Loucy (cell line): ENCODE measurements around the gene MBNL1.

Experiments
- H2AFZ ChIP-seq: fragments of 200-600 bp; sonication (generic); 2 replicates; pipeline ENCODE4 v1.6.0; 2016; ENCODE audit warnings: antibody characterized with exemption, mild to moderate bottlenecking, low read length, moderate library complexity
- H3F3A ChIP-seq: fragments of 200-600 bp; 2 replicates; pipeline ENCODE4 v1.6.0; 2016; ENCODE audit warnings: antibody characterized with exemption, low read depth, mild to moderate bottlenecking
- H3K27me3 ChIP-seq: fragments of 200-600 bp; sonication (generic); 2 replicates; pipeline ENCODE4 v1.6.1; 2014; ENCODE audit warnings: low read length, mild to moderate bottlenecking; ENCODE audit not compliant: insufficient read depth, poor library complexity, severe bottlenecking
- H3K36me3 ChIP-seq: fragments of 200-600 bp; sonication (generic); 2 replicates; pipeline ENCODE4 v1.6.1; 2016; ENCODE audit warnings: low read length; ENCODE audit not compliant: insufficient read depth
- H3K4me1 ChIP-seq: fragments of 200-600 bp; sonication (generic); 2 replicates; pipeline ENCODE4 v1.5.1; 2014; ENCODE audit warnings: low read length, mild to moderate bottlenecking; ENCODE audit not compliant: insufficient read depth, poor library complexity, severe bottlenecking
- H3K4me2 ChIP-seq: fragments of 200-600 bp; sonication (generic); 2 replicates; pipeline ENCODE4 v1.6.0; 2014; ENCODE audit warnings: antibody characterized with exemption, low read length, low read depth, mild to moderate bottlenecking; ENCODE audit not compliant: poor library complexity, severe bottlenecking
- H3K4me3 ChIP-seq: fragments of 200-600 bp; sonication (generic); 2 replicates; pipeline ENCODE4 v1.5.1; 2014; ENCODE audit warnings: low read length, mild to moderate bottlenecking, mixed read lengths; ENCODE audit not compliant: poor library complexity, severe bottlenecking
- H3K79me2 ChIP-seq: fragments of 200-600 bp; sonication (generic); 2 replicates; pipeline ENCODE4 v1.6.1; 2014; ENCODE audit warnings: low read length; ENCODE audit not compliant: insufficient read depth
- H3K9ac ChIP-seq: fragments of 200-600 bp; sonication (generic); 2 replicates; pipeline ENCODE4 v1.6.0; 2014; ENCODE audit warnings: mild to moderate bottlenecking, low read depth, low read length, moderate library complexity; ENCODE audit not compliant: poor library complexity, severe bottlenecking
- H3K9me2 ChIP-seq: fragments of 200-600 bp; sonication (generic); replicated peaks from 2 replicates; pipeline ENCODE4 v1.6.1; 2016; ENCODE audit warnings: low read depth, low read length, mixed read lengths
- H3K9me3 ChIP-seq: fragments of 200-600 bp; sonication (generic); 2 replicates; pipeline ENCODE4 v1.6.1; 2014; ENCODE audit warnings: mild to moderate bottlenecking, antibody characterized with exemption, low read length, low read depth; ENCODE audit not compliant: insufficient read depth
- H4K20me1 ChIP-seq: fragments of 200-600 bp; sonication (generic); 2 replicates; pipeline ENCODE4 v1.6.0; 2014; ENCODE audit warnings: antibody characterized with exemption, low read length, mild to moderate bottlenecking; ENCODE audit not compliant: insufficient read depth, poor library complexity, severe bottlenecking
- CTCF ChIP-seq: fragments of 200-600 bp; sonication (generic); conservative IDR thresholded peaks from 2 replicates; pipeline ENCODE4 v1.5.1; 2014; ENCODE audit warnings: mild to moderate bottlenecking, antibody characterized with exemption, low read length
- EZH2phosphoT487 ChIP-seq: fragments of 200-600 bp; IDR thresholded peaks from 2 replicates; pipeline ENCODE4 v1.6.1; 2018; ENCODE audit warnings: antibody characterized with exemption, mild to moderate bottlenecking, moderate library complexity, borderline replicate concordance

MBNL1 gene

DNA sequence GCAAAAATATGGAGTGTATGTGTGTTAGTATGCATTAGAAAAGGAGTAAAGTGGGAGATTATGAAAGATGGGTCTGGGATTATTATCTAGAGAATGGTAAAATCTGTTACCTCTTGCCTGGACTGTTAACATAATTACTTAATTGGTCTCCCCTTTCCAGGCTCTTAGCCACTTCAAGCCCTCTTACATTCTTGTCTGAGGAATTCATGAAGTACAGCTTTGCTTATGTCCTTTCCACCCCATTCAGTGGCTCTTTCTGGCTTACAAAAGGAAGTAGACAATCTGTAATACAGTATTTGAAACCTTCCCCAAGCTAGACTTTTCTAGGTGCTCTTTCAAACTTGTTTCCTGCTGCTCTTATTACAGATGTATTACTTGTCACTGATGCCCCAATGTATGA lies 129.8 kb downstream of the MBNL1 start:
- Histone ChIP-seq H3K36me3 (peaks cover 30% of the 10 kb centered on the region), H3K4me1 (peaks cover 8% of the 10 kb centered on the region), H3K9ac (no peak overlapping the region), H2AFZ (no peak overlapping the region), H4K20me1 (peaks cover 78% of the 10 kb centered on the region), H3K4me2 (no peak overlapping the region), H3K4me3 (no peak overlapping the region), H3K9me2 (no peaks in the 10 kb centered on the region), H3F3A (0 out of 2 replicates have a peak, but pooled peaks cover 5% of the 10 kb centered on the region), H3K27me3 (no peaks in the 10 kb centered on the region), H3K79me2 (peaks cover 99% of the 10 kb centered on the region), H3K9me3 (no peaks in the 10 kb centered on the region)
- no peak for TF ChIP-seq CTCF
- TF ChIP-seq EZH2phosphoT487: no peak

GRCh38 chr3:152399374-152399773 lies 130.6 kb downstream of the MBNL1 start:
- H3K4me1 ChIP-seq: peaks cover 10% of the 10 kb centered on the region
- H3K4me2 ChIP-seq: no peak overlapping the region
- peaks cover 99% of the 10 kb centered on the region for H3K79me2 ChIP-seq
- H2AFZ ChIP-seq: no peak overlapping the region
- peaks cover 30% of the 10 kb centered on the region for H3K36me3 ChIP-seq
- H3K27me3 ChIP-seq: no peaks in the 10 kb centered on the region
- no peak overlapping the region for H3K9ac ChIP-seq
- peaks cover 80% of the 10 kb centered on the region for H4K20me1 ChIP-seq
- no peak for TF ChIP-seq CTCF
- no peak for TF ChIP-seq EZH2phosphoT487
- no peaks in the 10 kb centered on the region for H3K9me3 ChIP-seq
- 0 out of 2 replicates have a peak, but pooled peaks cover 5% of the 10 kb centered on the region for H3F3A ChIP-seq
- H3K4me3 ChIP-seq: no peak overlapping the region
- no peaks in the 10 kb centered on the region for H3K9me2 ChIP-seq

DNA sequence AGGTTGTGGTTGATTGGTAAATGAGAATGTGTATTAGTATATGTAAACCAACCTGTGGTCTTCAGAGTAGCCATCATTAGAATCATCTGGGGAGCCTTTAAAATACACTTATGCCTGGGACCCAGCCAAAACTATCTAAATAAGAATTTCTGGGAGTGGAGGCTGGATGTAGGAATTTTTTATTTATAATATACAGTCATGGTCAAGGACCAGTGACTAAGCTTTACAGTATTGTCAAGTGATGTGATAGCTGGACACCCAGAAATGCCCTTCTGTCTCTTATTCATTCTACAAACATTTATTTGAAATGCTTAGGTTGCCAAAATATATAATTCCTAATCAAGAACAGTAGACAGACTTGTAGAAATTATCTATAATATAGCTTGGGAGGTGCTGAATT lies 132.2 kb downstream of the MBNL1 start:
- Histone ChIP-seq H3K27me3 (no peaks in the 10 kb centered on the region), H3K79me2 (peaks cover 98% of the 10 kb centered on the region), H3K36me3 (peaks cover 23% of the 10 kb centered on the region), H3K4me3 (no peak overlapping the region), H2AFZ (no peak overlapping the region), H3K9me2 (no peaks in the 10 kb centered on the region), H3K4me1 (peaks cover 10% of the 10 kb centered on the region), H4K20me1 (peaks cover 84% of the 10 kb centered on the region), H3K9me3 (no peaks in the 10 kb centered on the region), H3K9ac (no peak overlapping the region), H3F3A (0 out of 2 replicates have a peak, but pooled peaks cover 5% of the 10 kb centered on the region), H3K4me2 (no peak overlapping the region)
- TF ChIP-seq CTCF (no peak), EZH2phosphoT487 (no peak)
